Left lung (tissue), 10 donors: ENCODE results near the gene PSEN1. TPM values are rescaled to one million over a fixed set of nuclear protein-coding genes. Genes with fewer than 3 reads are reported as not detected.

Experiments used
- ATAC-seq: fragments of 200-7000 bp; cut with Tn5 transposase; one replicate; pipeline ENCODE4 v1.9.1; 2020; ENCODE audit warnings: moderate library complexity
- DNase-seq, 4 donors: peaks; one replicate each; pipeline ENCODE4 v3.0.0-alpha.2; 2013 to 2020
- H3K27ac ChIP-seq, 2 donors: fragments of 200-600 bp; sonication (generic) in 1 of 2; one replicate each; pipeline versions ENCODE4 v1.5.0 to v1.8.0; 2020 to 2021
- H3K27me3 ChIP-seq, 2 donors: fragments of 200-600 bp; sonication (generic) in 1 of 2; one replicate each; pipeline versions ENCODE4 v1.5.0 to v1.8.0; 2020 to 2021
- H3K36me3 ChIP-seq, 2 donors: fragments of 200-600 bp; sonication (generic) in 1 of 2; one replicate each; pipeline versions ENCODE4 v1.5.0 to v1.8.0; 2020 to 2021
- H3K4me1 ChIP-seq, 2 donors: fragments of 200-600 bp; one replicate each; pipeline ENCODE4 v1.8.0; 2021
- H3K4me3 ChIP-seq, 2 donors: fragments of 200-600 bp; sonication (generic) in 1 of 2; one replicate each; pipeline versions ENCODE4 v1.5.0 to v1.8.0; 2020 to 2021; ENCODE audit warnings: mild to moderate bottlenecking in 1 of 2
- H3K9me3 ChIP-seq, 2 donors: fragments of 200-600 bp; sonication (generic) in 1 of 2; one replicate each; pipeline versions ENCODE4 v1.5.0 to v1.8.0; 2020 to 2021
- CTCF ChIP-seq, 2 donors: fragments of 200-600 bp; sonication (generic) in 1 of 2; IDR thresholded peaks; one replicate each; pipeline versions ENCODE4 v1.5.0 to v1.8.0; 2021; ENCODE audit warnings: antibody characterized with exemption in 2 of 2
- intact Hi-C, 2 donors: fragments of 100-400 bp; cut with DNase I; formaldehyde crosslinking; loops; one replicate each; pipeline versions ENCODE4 v1.11.2 to v1.14.2; 2022
- polyA plus RNA-seq, 6 donors: library from polyadenylated mRNA; unstranded; fragments of 120-200 nt; gene quantifications; one replicate each; pipeline ENCODE4 v1.2.1, GENCODE V29; 2013; ENCODE audit not compliant: insufficient read length in 6 of 6
- total RNA-seq, 2 donors: library from RNA; stranded (reverse); fragmentation: NEBNext Ultra II Directional; extraction: Animal tissue kit (Norgen Biotek cat#: 25700); gene quantifications; one replicate each; pipeline ENCODE4 v1.2.1, GENCODE V29; 2021
- donor health status: DM: no; HTN: yes; CAD: no.
- donor health status: DM: no; HTN: no; CAD: no.

Gene PSEN1
- total and polyA plus RNA-seq, 8 donors = 50.1 to 67.8 (median 54.3) TPM

GRCh38 chr14:73102806-73103497 lies 33.4 kb upstream of the PSEN1 start:
- H3K9me3 ChIP-seq = no peaks in the 10 kb centered on the region
- no peak overlapping the region for H3K27ac ChIP-seq
- peaks cover 4 to 95% of the 10 kb centered on the region in 2 donors for H3K36me3 ChIP-seq
- DNase-seq = no peak
- H3K27me3 ChIP-seq = no peaks in the 10 kb centered on the region
- intact Hi-C loops = no loop called here
- TF ChIP-seq CTCF (IDR thresholded peaks at IDR 0.05) = no peak
- ATAC-seq = no peak
- no peak overlapping the region for H3K4me3 ChIP-seq
- H3K4me1 ChIP-seq = no peaks in the 10 kb centered on the region

DNA sequence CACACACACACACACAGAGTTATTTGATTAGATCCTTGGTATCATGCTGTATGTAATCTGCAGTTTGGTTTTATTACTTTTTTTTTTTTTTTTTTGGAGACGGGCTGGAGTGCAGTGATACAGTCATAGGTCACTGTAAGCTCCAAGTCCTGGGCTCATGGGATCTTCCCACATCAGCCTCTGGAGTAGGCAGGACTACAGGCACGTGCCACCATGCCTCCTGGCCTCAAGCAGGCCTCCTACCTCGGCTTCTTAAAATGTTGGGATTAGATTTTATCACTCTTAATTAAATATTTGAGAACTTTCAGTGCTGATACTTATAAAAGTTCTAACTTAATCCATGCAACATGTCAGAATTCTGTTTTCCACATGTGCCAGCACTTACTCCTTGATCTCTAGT lies 31.3 kb upstream of the PSEN1 start:
- Histone ChIP-seq H3K4me1 (no peaks in the 10 kb centered on the region), H3K4me3 (no peak overlapping the region), H3K9me3 (no peaks in the 10 kb centered on the region), H3K27ac (no peak overlapping the region), H3K36me3 (peaks cover 4 to 95% of the 10 kb centered on the region in 2 donors), H3K27me3 (no peaks in the 10 kb centered on the region)
- intact Hi-C loops = no loop called here
- no peak for ATAC-seq
- no peak for DNase-seq
- no peak for TF ChIP-seq CTCF (IDR thresholded peaks at IDR 0.05)

- Histone ChIP-seq H3K9me3 (no peaks in the 10 kb centered on the region), H3K36me3 (peaks cover 4 to 95% of the 10 kb centered on the region in 2 donors), H3K27me3 (no peaks in the 10 kb centered on the region), H3K4me3 (no peak overlapping the region), H3K4me1 (no peaks in the 10 kb centered on the region), H3K27ac (no peak overlapping the region)
- no peak for ATAC-seq
- TF ChIP-seq CTCF (IDR thresholded peaks at IDR 0.05) = no peak
- no peak for DNase-seq
- intact Hi-C loops = no loop called here
Measured at GRCh38 chr14:73105727-73106126, 30.6 kb upstream of the PSEN1 start.

DNA sequence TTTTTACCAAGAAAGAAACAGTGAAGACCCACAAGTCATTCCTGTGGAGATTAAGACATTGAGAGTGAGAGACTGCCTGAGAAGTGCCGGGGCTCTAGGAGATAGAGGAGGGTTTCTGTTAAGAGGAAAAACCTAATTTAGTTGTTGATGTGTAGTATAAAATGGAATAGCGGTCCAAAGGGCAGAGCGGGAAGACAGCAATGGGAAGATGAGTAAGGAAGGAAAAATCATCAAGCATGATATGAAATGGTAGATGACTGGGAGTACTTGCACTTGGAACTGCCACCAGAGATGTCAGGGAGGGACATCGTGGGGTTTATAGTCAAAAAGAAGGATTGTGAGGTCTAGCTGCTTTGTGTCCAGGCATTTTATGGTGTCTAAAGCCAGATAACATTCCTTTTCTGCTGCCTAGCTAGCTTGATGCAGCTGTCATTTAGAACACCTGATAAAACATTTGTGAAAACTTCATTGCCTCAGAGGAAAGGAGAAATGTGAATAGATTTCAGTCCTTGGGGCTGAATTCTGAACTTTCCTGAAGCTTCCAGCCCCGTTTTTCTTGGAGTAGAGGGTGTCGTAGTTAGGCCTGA lies 20.1 kb upstream of the PSEN1 start:
- no peaks in the 10 kb centered on the region for H3K27me3 ChIP-seq
- peaks cover 4 to 94% of the 10 kb centered on the region in 2 donors for H3K36me3 ChIP-seq
- DNase-seq (no peak), ATAC-seq (no peak)
- H3K4me1 ChIP-seq = no peaks in the 10 kb centered on the region
- no peak overlapping the region for H3K27ac ChIP-seq
- intact Hi-C loops = no loop called here
- no peak overlapping the region for H3K4me3 ChIP-seq
- no peaks in the 10 kb centered on the region for H3K9me3 ChIP-seq
- no peak for TF ChIP-seq CTCF (IDR thresholded peaks at IDR 0.05)

DNA sequence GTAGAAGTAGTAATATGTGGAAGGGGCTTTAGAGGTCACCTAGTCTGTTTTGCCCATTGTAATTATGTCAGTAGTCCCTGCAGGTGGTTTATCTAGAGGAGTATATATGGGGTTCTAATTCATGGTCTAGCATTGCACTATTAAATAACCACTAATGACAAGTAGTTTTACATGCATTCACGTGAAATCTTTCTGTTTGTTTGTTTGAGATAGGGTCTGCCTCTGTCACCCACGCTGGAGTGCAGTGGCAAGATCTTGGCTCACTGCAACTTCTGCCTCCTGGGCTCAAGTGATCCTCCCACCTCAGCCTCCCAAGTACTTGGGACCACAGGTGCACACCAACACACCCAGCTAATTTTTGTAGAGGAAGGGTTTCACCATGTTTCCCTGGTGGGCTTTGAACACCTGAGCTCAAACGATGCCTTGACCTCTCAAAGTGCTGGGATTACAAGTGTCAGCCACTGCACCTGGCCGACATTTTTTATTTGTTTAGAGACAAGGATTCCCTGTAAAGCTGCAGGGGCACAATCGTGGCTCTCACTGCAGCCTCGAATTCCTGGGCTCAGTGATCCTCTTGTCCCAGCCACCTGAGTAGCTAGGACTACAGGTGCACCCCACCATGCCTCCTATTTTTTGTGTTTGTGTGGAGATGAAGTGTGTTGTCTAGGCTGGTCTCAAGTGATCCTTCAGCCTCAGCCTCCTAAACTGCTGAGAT lies 12.0 kb upstream of the PSEN1 start:
- TF ChIP-seq CTCF (IDR thresholded peaks at IDR 0.05) = no peak
- Histone ChIP-seq H3K4me1 (no peaks in the 10 kb centered on the region), H3K9me3 (no peaks in the 10 kb centered on the region), H3K36me3 (peaks cover 0 to 66% of the 10 kb centered on the region in 2 donors), H3K27ac (no peak overlapping the region), H3K27me3 (no peaks in the 10 kb centered on the region), H3K4me3 (no peak overlapping the region)
- peak; percentile 22 for ATAC-seq
- no peak for DNase-seq
- intact Hi-C loops = no loop called here
